ENCODE data around the gene DSC3. TPM values are rescaled to one million over a fixed set of nuclear protein-coding genes. Genes with fewer than 3 reads are reported as not detected.
A peak's percentile ranks its signal among the peaks of the same experiment; 100 is the strongest.
"Not testable (repeated sequence)": the region's sequence is repeated elsewhere in the genome, so short reads cannot be mapped to it uniquely, and the experiment has no call there.

Gene DSC3
- polyA plus RNA-seq, 4 donors = 2.0 to 3.8 (median 2.7) TPM

- DNase-seq (ENCODE audit: low read depth in 4 of 4, low spot score in 3 of 4) = no peak
These were observed 60.1 kb downstream of the DSC3 start for GRCh38 chr18:30982285-30982992.

GRCh38 chr18:30978091-30978490 is 64.5 kb downstream of the DSC3 start:
- not testable (repeated sequence) for DNase-seq (ENCODE audit: low read depth in 4 of 4, low spot score in 3 of 4)

- peak in 3 of 4 donors; percentile 6 to 40 (median 16) for DNase-seq (ENCODE audit: low read depth in 4 of 4, low spot score in 3 of 4)
These were observed 71.1 kb downstream of the DSC3 start for GRCh38 chr18:30971338-30971956.

- DNase-seq (ENCODE audit: low read depth in 4 of 4, low spot score in 3 of 4) = peak in 2 of 4 donors; percentile 11 to 14
These were observed 72.2 kb downstream of the DSC3 start for GRCh38 chr18:30970196-30970816.

GRCh38 chr18:30969670-30970170 is 72.8 kb downstream of the DSC3 start:
- DNase-seq (ENCODE audit: low read depth in 4 of 4, low spot score in 3 of 4) = no peak

- no peak for DNase-seq (ENCODE audit: low read depth in 4 of 4, low spot score in 3 of 4)
These were observed 74.8 kb downstream of the DSC3 start for GRCh38 chr18:30967701-30968100.

- DNase-seq (ENCODE audit: low read depth in 4 of 4, low spot score in 3 of 4) = no peak
These were observed 77.3 kb downstream of the DSC3 start for GRCh38 chr18:30965237-30965636.

GRCh38 chr18:30960661-30961060 is 81.9 kb downstream of the DSC3 start:
- DNase-seq (ENCODE audit: low read depth in 4 of 4, low spot score in 3 of 4) = no peak

- no peak for DNase-seq (ENCODE audit: low read depth in 4 of 4, low spot score in 3 of 4)
These were observed 85.5 kb downstream of the DSC3 start for GRCh38 chr18:30957066-30957465.

- no peak for DNase-seq (ENCODE audit: low read depth in 4 of 4, low spot score in 3 of 4)
These were observed 88.3 kb downstream of the DSC3 start for GRCh38 chr18:30954262-30954661.

GRCh38 chr18:30945761-30946160 is 96.8 kb downstream of the DSC3 start:
- DNase-seq (ENCODE audit: low read depth in 4 of 4, low spot score in 3 of 4) = no peak

GRCh38 chr18:30944773-30945417 is 97.6 kb downstream of the DSC3 start:
- DNase-seq (ENCODE audit: low read depth in 4 of 4, low spot score in 3 of 4) = no peak

- no peak for DNase-seq (ENCODE audit: low read depth in 4 of 4, low spot score in 3 of 4)
These were observed 101.5 kb downstream of the DSC3 start for GRCh38 chr18:30940952-30941539.

Other genes starting within 250 kb of the DSC3 start
- gene DSC2, start 59.7 kb upstream of the DSC3 start, polyA plus RNA-seq (ENCODE audit: insufficient read length in 4 of 4) = 10 to 100 TPM; 42.9 to 55.5 (median 52.5) TPM
- 1 to 10 TPM; 1.9 to 3.6 (median 2.2) TPM for gene DSC1, start 120.1 kb upstream of the DSC3 start, polyA plus RNA-seq (ENCODE audit: insufficient read length in 4 of 4)

Measured in right renal pelvis (tissue), 4 donors.